Measurements from ENCODE around the gene AP3B1. TPM values are rescaled to one million over a fixed set of nuclear protein-coding genes. Genes with fewer than 3 reads are reported as not detected.

AP3B1 gene
- total RNA-seq, 1 experiment from 2014 or later: 41.8 TPM

- TF ChIP-seq CTCF (conservative IDR thresholded peaks at IDR 0.05): no peak
- Histone ChIP-seq H2BK120ac (ENCODE audit: low read depth, low read length, poor library complexity, severe bottlenecking) (no peak overlapping the region), H4K8ac (replicated peaks; ENCODE audit: insufficient read length, low read depth, low read length) (no peak overlapping the region), H3K18ac (ENCODE audit: insufficient read length, low read depth, low read length) (no peak overlapping the region), H4K5ac (ENCODE audit: insufficient read length, low read depth, low read length) (no peak overlapping the region), H3K23me2 (ENCODE audit: insufficient read length, low read depth, low read length, poor library complexity, severe bottlenecking) (no peaks in the 10 kb centered on the region), H2AFZ (ENCODE audit: low read length) (no peak overlapping the region), H3K14ac (ENCODE audit: insufficient read depth, low read length) (no peak overlapping the region), H2BK5ac (ENCODE audit: insufficient read length, low read length) (no peak overlapping the region), H3K56ac (ENCODE audit: insufficient read length, low read depth, low read length) (no peak overlapping the region), H2BK12ac (ENCODE audit: insufficient read length, low read depth, low read length) (no peak overlapping the region), H3K4me2 (ENCODE audit: insufficient read depth, insufficient read length, low read length) (no peak overlapping the region), H2BK20ac (ENCODE audit: low read depth, low read length, poor library complexity, severe bottlenecking) (no peak overlapping the region), H3K79me1 (ENCODE audit: insufficient read depth, low read depth, low read length, poor library complexity, severe bottlenecking) (no peaks in the 10 kb centered on the region), H3K4ac (ENCODE audit: low read depth, low read length) (no peak overlapping the region), H3K79me2 (ENCODE audit: insufficient read depth, low read length) (no peaks in the 10 kb centered on the region; the same call in 1 of the 2 replicates), H3K9ac (ENCODE audit: extremely low read depth, insufficient read length, low read length) (no peak overlapping the region), H2BK15ac (ENCODE audit: low read depth, low read length) (no peak overlapping the region), H3K27me3 (ENCODE audit: insufficient read depth, low read length) (no peaks in the 10 kb centered on the region), H3K23ac (ENCODE audit: insufficient read length, low read depth, low read length) (no peak overlapping the region), H3K4me1 (ENCODE audit: insufficient read depth, low read length) (no peaks in the 10 kb centered on the region), H3K9me3 (ENCODE audit: control insufficient read depth, low read depth, low read length) (no peaks in the 10 kb centered on the region), H3K27ac (ENCODE audit: insufficient read length, low read depth, low read length) (no peak overlapping the region), H4K91ac (ENCODE audit: insufficient read length, low read depth, low read length) (no peak overlapping the region), H2AK5ac (ENCODE audit: insufficient read length, low read length) (no peak overlapping the region), H4K20me1 (ENCODE audit: control insufficient read depth, insufficient read depth, insufficient read length) (no peaks in the 10 kb centered on the region), H3T11ph (ENCODE audit: low read length) (no peak overlapping the region)
- no peaks in the 10 kb centered on the region for H3K36me3 Mint-ChIP-seq (ENCODE audit: insufficient read depth in 1 of 3, low read depth in 3 of 3)
- no peak for DNase-seq
- WGBS (ENCODE audit: extremely low coverage, insufficient read length, low lambda C conversion rate): no CpG with 5 or more reads among the region's 2 CpGs
- H3K4me3 Mint-ChIP-seq: no peak overlapping the region
- H3K27me3 Mint-ChIP-seq (ENCODE audit: low read depth): no peaks in the 10 kb centered on the region
- H3K27ac Mint-ChIP-seq: no peak overlapping the region
- no peaks in the 10 kb centered on the region for H3K9me3 Mint-ChIP-seq
- no peaks in the 10 kb centered on the region for H3K4me1 Mint-ChIP-seq
These were observed 235.9 kb downstream of the AP3B1 start for GRCh38 chr5:78058625-78059024.

Data from H9 (cell line).